Activated CD4-positive, alpha-beta T cell treated with anti-CD3 and anti-CD28 coated beads for 36 hours (primary cell): ENCODE measurements around the gene TTC28. TPM values are rescaled to one million over a fixed set of nuclear protein-coding genes. Genes with fewer than 3 reads are reported as not detected.
A peak's percentile ranks its signal among the peaks of the same experiment; 100 is the strongest.

Experiments used
- ATAC-seq: fragments of 200-7000 bp; cut with Tn5 transposase; one replicate; pipeline ENCODE4 v1.10.0; 2021; ENCODE audit warnings: mild to moderate bottlenecking, moderate library complexity
- CTCF ChIA-PET: fragments of 350-600 bp; sonication (Branson Sonifier 250); formaldehyde crosslinking; loops from one replicate; lab custom pipeline; 2021; ENCODE audit warnings: antibody characterized with exemption; lab: Charles Lee
- POLR2A ChIA-PET: fragments of 350-600 bp; sonication (Branson Sonifier 250); formaldehyde crosslinking; loops from one replicate; lab custom pipeline; 2021; ENCODE audit warnings: antibody characterized with exemption, inconsistent platforms; lab: Charles Lee
- DNase-seq: peaks from one replicate; pipeline ENCODE4 v3.0.0-alpha.2; 2020
- H3K27ac Mint-ChIP-seq: one replicate; pipeline ENCODE4 v1.8.0; 2021; ENCODE audit warnings: mixed read lengths
- H3K27me3 Mint-ChIP-seq: one replicate; pipeline ENCODE4 v1.8.0; 2021; ENCODE audit warnings: mixed read lengths
- H3K36me3 Mint-ChIP-seq: one replicate; pipeline ENCODE4 v1.8.0; 2021; ENCODE audit warnings: low read depth, mixed read lengths
- H3K4me1 Mint-ChIP-seq: one replicate; pipeline ENCODE4 v1.8.0; 2021; ENCODE audit warnings: mixed read lengths
- H3K4me3 Mint-ChIP-seq: one replicate; pipeline ENCODE4 v1.8.0; 2021; ENCODE audit warnings: mild to moderate bottlenecking, moderate library complexity, mixed read lengths
- H3K9me3 Mint-ChIP-seq: one replicate; pipeline ENCODE4 v1.8.0; 2021; ENCODE audit warnings: low read depth, mixed read lengths
- intact Hi-C, 2 experiments: fragments of 100-400 bp; cut with DNase I in 1 of 2; cut with micrococcal nuclease in 1 of 2; formaldehyde crosslinking; loops; one replicate each; pipeline versions ENCODE4 v1.14.2 to v1.15.1; 2022 to 2024; cut with DNase I, micrococcal nuclease
- total RNA-seq, 2 experiments: library from RNA; stranded (reverse); gene quantifications; one replicate each; pipeline ENCODE4 v1.2.3, GENCODE V29; 2021

Gene TTC28
- total RNA-seq, 2 experiments from 2014 or later = 1.0 to 1.4 TPM

- Mint-ChIP-seq H3K4me3 (no peak overlapping the region), H3K9me3 (no peaks in the 10 kb centered on the region), H3K27me3 (peaks cover 2% of the 10 kb centered on the region), H3K36me3 (no peaks in the 10 kb centered on the region), H3K27ac (no peak overlapping the region), H3K4me1 (no peaks in the 10 kb centered on the region)
- ATAC-seq (no peak), DNase-seq (no peak)
- intact Hi-C loops = no loop called here
- POLR2A ChIA-PET = interaction anchor here (0.6 kb wide), 1 partner anchor 190 kb away, joined by 4 read pairs; no protein-coding TSS in a partner anchor
- CTCF ChIA-PET = interaction anchor here (1.3 kb wide), 1 partner anchor 17 kb away, joined by 4 read pairs; no protein-coding TSS in a partner anchor
These were observed 261.6 kb downstream of the TTC28 start for GRCh38 chr22:28418008-28418407.

GRCh38 chr22:28417431-28417830 is 262.2 kb downstream of the TTC28 start:
- ChIA-PET POLR2A (no interaction called here), CTCF (no interaction called here)
- Mint-ChIP-seq H3K9me3 (no peaks in the 10 kb centered on the region), H3K27me3 (peaks cover 2% of the 10 kb centered on the region), H3K36me3 (no peaks in the 10 kb centered on the region), H3K27ac (no peak overlapping the region), H3K4me1 (no peaks in the 10 kb centered on the region), H3K4me3 (no peak overlapping the region)
- ATAC-seq (no peak), DNase-seq (no peak)
- intact Hi-C loops = no loop called here

- DNase-seq = no peak
- Mint-ChIP-seq H3K9me3 (no peaks in the 10 kb centered on the region), H3K27me3 (peaks cover 2% of the 10 kb centered on the region), H3K4me1 (peaks cover 4% of the 10 kb centered on the region), H3K27ac (no peak overlapping the region), H3K36me3 (no peaks in the 10 kb centered on the region), H3K4me3 (no peak overlapping the region)
- ATAC-seq = no peak
- ChIA-PET CTCF (no interaction called here), POLR2A (no interaction called here)
- intact Hi-C loops = no loop called here
These were observed 264.7 kb downstream of the TTC28 start for GRCh38 chr22:28414913-28415312.

GRCh38 chr22:28413612-28414399 is 265.8 kb downstream of the TTC28 start:
- no peak for ATAC-seq
- CTCF ChIA-PET = no interaction called here

GRCh38 chr22:28412109-28412508 is 267.5 kb downstream of the TTC28 start:
- CTCF ChIA-PET = no interaction called here
- H3K27ac Mint-ChIP-seq = no peak overlapping the region
- peaks cover 4% of the 10 kb centered on the region for H3K4me1 Mint-ChIP-seq
- DNase-seq (no peak), ATAC-seq (no peak)
- peaks cover 2% of the 10 kb centered on the region for H3K27me3 Mint-ChIP-seq
- H3K36me3 Mint-ChIP-seq = no peaks in the 10 kb centered on the region
- intact Hi-C loops = no loop called here
- POLR2A ChIA-PET = no interaction called here
- H3K9me3 Mint-ChIP-seq = no peaks in the 10 kb centered on the region
- no peak overlapping the region for H3K4me3 Mint-ChIP-seq

More at GRCh38 chr22:28413612-28414399, 265.8 kb downstream of the TTC28 start:
- H3K9me3 Mint-ChIP-seq = no peaks in the 10 kb centered on the region
- DNase-seq = no peak
- no peak overlapping the region for H3K4me3 Mint-ChIP-seq
- POLR2A ChIA-PET = no interaction called here
- no peaks in the 10 kb centered on the region for H3K36me3 Mint-ChIP-seq
- no peak overlapping the region for H3K27ac Mint-ChIP-seq
- intact Hi-C loops = no loop called here
- peaks cover 2% of the 10 kb centered on the region for H3K27me3 Mint-ChIP-seq
- H3K4me1 Mint-ChIP-seq = peaks cover 4% of the 10 kb centered on the region

GRCh38 chr22:28411125-28411524 is 268.5 kb downstream of the TTC28 start:
- intact Hi-C loops = no loop called here
- no peak for ATAC-seq
- no peak overlapping the region for H3K4me3 Mint-ChIP-seq
- peaks cover 4% of the 10 kb centered on the region for H3K4me1 Mint-ChIP-seq
- no peak for DNase-seq
- no peak overlapping the region for H3K27ac Mint-ChIP-seq
- H3K27me3 Mint-ChIP-seq = peaks cover 2% of the 10 kb centered on the region
- H3K36me3 Mint-ChIP-seq = no peaks in the 10 kb centered on the region
- CTCF ChIA-PET = no interaction called here
- POLR2A ChIA-PET = no interaction called here
- H3K9me3 Mint-ChIP-seq = no peaks in the 10 kb centered on the region

- intact Hi-C loops = no loop called here
- Mint-ChIP-seq H3K36me3 (no peaks in the 10 kb centered on the region), H3K27me3 (peaks cover 2% of the 10 kb centered on the region), H3K9me3 (no peaks in the 10 kb centered on the region), H3K27ac (no peak overlapping the region), H3K4me1 (peaks cover 4% of the 10 kb centered on the region), H3K4me3 (no peak overlapping the region)
- DNase-seq (no peak), ATAC-seq (no peak)
- ChIA-PET POLR2A (no interaction called here), CTCF (no interaction called here)
These were observed 269.4 kb downstream of the TTC28 start for GRCh38 chr22:28410050-28410816.

- Mint-ChIP-seq H3K4me3 (no peak overlapping the region), H3K27me3 (no peaks in the 10 kb centered on the region), H3K4me1 (peaks cover 6% of the 10 kb centered on the region), H3K9me3 (no peaks in the 10 kb centered on the region), H3K27ac (no peak overlapping the region), H3K36me3 (no peaks in the 10 kb centered on the region)
- ChIA-PET CTCF (no interaction called here), POLR2A (interaction anchor here (0.8 kb wide), 1 partner anchor 13 kb away, joined by 3 read pairs; no protein-coding TSS in a partner anchor)
- intact Hi-C loops = no loop called here
- DNase-seq (no peak), ATAC-seq (peak; percentile 49)
These were observed 270.9 kb downstream of the TTC28 start for GRCh38 chr22:28408709-28409108.

- POLR2A ChIA-PET = no interaction called here
- no peaks in the 10 kb centered on the region for H3K27me3 Mint-ChIP-seq
- ATAC-seq = no peak
- no peaks in the 10 kb centered on the region for H3K36me3 Mint-ChIP-seq
- CTCF ChIA-PET = no interaction called here
- no peak overlapping the region for H3K27ac Mint-ChIP-seq
- no peaks in the 10 kb centered on the region for H3K9me3 Mint-ChIP-seq
- H3K4me3 Mint-ChIP-seq = no peak overlapping the region
- intact Hi-C loops = no loop called here
- peaks cover 13% of the 10 kb centered on the region for H3K4me1 Mint-ChIP-seq
- DNase-seq = no peak
These were observed 272.0 kb downstream of the TTC28 start for GRCh38 chr22:28407645-28408044.

GRCh38 chr22:28406246-28406645 is 273.4 kb downstream of the TTC28 start:
- H3K27ac Mint-ChIP-seq = no peak overlapping the region

GRCh38 chr22:28405588-28405987 is 274.1 kb downstream of the TTC28 start:
- no peaks in the 10 kb centered on the region for H3K9me3 Mint-ChIP-seq
- POLR2A ChIA-PET = no interaction called here
- intact Hi-C loops = no loop called here
- H3K4me1 Mint-ChIP-seq = peaks cover 18% of the 10 kb centered on the region
- CTCF ChIA-PET = no interaction called here
- DNase-seq (no peak), ATAC-seq (peak; percentile 6)
- no peaks in the 10 kb centered on the region for H3K27me3 Mint-ChIP-seq
- no peak overlapping the region for H3K27ac Mint-ChIP-seq
- H3K4me3 Mint-ChIP-seq = no peak overlapping the region
- H3K36me3 Mint-ChIP-seq = peaks cover 1% of the 10 kb centered on the region

More at GRCh38 chr22:28406246-28406645, 273.4 kb downstream of the TTC28 start:
- Mint-ChIP-seq H3K4me3 (no peak overlapping the region), H3K9me3 (no peaks in the 10 kb centered on the region), H3K27me3 (no peaks in the 10 kb centered on the region), H3K4me1 (peaks cover 18% of the 10 kb centered on the region), H3K36me3 (no peaks in the 10 kb centered on the region)
- POLR2A ChIA-PET = no interaction called here
- no peak for DNase-seq
- intact Hi-C loops = no loop called here
- ATAC-seq = no peak
- CTCF ChIA-PET = no interaction called here
